NCI-H2029 treated with DMSO at 0.1 percent for 48 hours (cell line): ENCODE results near the gene CEACAM1.
"Not testable (repeated sequence)": the region's sequence is repeated elsewhere in the genome, so short reads cannot be mapped to it uniquely, and the experiment has no call there.

ENCODE experiments used
- DNase-seq: peaks from one replicate; lab custom pipeline; 2025; lab: John Stamatoyannopoulos, UW

CEACAM1 gene

DNA sequence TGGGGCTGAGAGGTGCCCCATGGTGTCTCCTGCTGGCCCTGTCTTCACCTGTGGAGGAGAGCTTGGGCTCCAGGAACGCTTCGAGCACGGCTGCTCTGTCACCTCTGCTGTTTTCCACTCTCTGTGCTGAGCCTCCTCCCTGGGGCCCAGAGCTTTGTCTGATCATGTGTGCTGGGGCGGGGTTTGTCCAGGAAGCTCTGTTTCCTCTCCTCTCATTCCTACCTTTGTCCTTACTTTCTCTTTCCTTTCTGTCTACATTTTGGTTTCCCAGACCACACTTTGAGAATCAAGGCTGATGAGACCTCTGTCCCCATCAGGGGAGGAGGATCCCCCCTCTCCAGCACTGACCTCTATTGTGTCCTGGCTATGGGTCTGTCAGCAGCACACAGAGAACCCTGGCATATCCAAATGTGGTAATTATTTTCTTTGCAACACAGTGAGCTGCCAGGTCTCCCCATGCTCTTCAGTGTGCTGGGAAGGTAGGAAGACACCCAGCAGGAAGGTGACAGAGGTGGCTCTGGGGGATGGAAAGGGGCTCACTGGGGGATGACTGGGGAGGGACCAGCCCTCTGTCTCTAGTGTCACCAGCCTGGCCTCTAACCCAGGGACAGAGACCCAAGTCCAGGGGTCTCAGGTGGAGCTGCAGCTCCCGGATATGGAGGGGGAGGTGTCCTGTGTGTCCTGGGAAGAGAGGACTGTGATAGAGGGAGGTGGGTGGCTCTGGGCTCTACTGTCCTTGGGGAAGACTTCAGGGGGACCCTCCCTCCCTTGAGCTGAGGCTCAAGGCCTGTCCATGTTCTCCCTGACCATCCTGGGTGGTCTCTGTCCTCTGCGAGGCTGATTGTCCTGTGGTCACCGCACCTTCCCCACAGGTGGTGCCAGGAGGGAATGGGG, at the start of gene CEACAM1:
Gene CEACAM1, minus strand, starts transcription at position 128 of the 894 bp plus-strand sequence. Its CDS starts 107 bp downstream, at position 21.
- DNase-seq: peak; percentile 28

DNA sequence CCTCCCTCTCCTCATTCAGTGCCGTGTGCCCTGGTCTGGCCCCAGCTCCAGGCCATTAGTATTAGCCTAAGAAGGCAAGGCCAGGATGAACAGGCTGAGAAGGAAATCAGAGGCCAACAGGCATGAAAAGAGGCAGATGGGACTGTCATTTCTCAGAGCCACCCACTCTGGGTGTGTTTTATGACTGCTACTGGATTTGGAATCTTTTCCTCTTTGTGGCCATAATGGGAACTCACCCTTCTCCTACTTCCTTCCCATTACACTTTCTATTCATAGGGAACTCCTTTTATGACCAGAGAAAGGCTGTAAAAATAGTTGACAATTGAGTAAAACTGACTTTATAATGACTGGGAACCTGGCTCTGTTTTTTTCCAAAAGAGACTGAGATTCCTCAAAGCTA, 48.7 kb upstream of the CEACAM1 start:
- no peak for DNase-seq

DNA sequence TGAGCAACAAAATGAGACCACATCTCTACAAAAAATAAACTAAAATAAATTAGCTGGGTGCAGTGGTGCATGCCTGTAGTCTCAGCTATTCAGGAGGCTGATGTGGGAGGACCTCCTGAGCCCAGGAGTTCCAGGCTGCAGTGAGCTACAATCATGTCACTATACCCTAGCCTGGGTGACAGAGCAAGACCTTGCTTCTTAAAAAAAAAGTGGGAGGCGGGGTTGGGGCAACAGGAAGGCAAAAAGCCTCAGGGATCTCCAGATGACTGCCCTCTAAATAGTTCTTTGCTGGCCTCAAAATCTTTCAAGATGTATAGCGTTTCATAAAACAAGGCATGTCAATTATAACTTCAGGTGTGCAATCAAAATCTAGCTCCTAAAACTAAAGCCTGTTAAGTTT, 48.0 kb upstream of the CEACAM1 start:
- no peak for DNase-seq

GRCh38 chr19:42573642-42574041, 45.4 kb upstream of the CEACAM1 start:
- DNase-seq: no peak

DNA sequence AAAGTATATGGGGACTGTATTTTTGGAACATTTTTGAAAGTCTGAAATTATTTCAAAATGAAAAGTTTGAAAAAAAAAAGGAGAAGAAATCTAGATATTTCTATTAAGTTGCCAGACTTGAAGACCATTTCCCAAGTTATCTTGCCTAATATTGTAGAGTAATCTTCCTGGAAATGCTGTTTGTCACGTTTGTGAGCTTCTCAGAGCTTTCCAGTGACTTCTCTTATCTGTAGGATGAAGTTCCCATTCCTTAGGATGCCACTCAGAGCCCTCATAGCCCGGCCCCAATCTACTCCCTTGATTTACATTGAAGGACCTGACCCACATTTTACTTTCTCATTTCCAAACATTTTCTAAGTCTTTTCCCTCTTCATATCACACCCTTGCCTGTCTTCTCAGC, 42.8 kb upstream of the CEACAM1 start:
- no peak for DNase-seq

DNA sequence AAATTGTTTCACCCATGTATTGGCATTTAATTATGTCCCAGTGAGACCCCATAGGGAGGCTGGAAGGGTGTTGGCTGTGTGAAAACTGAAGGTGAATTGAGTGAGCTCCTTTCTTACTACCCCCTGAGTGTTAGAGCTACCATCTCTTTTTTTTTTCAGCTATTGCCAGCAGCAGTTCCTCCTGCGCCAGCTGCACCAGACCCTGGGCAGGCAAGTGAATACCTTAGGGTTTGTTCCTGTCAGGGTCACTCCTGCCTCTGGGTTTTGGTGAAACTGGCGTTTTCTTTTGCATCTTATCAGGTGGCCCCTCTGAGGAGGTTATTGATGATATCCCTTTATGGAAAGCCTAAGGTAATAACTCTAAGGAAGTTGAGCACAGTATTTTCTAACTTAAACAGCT, 40.9 kb upstream of the CEACAM1 start:
- no peak for DNase-seq

DNA sequence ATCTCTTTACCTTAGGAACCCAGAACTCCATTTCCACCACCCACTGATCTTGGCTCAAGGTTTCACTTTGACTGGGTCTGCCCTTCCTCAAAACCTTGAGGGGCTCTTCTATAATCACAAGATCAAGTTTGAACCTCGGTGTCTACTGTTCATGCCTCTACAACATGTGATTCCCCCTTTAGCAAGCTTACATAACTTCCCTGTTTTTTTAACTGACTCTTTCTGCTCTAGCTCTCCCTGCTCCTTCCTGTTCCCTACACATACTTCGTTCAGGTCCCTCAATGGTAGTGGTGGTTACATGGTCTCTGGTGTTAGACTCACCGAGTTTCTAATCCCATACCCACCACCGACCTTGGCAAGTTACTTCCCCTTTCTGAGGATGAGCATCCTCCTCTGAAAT, 39.7 kb upstream of the CEACAM1 start:
- no peak for DNase-seq

- DNase-seq: no peak
These were observed 39.3 kb upstream of the CEACAM1 start for GRCh38 chr19:42567567-42567966.

- DNase-seq: peak; percentile 28
These were observed 35.3 kb upstream of the CEACAM1 start for GRCh38 chr19:42563352-42564210.

DNA sequence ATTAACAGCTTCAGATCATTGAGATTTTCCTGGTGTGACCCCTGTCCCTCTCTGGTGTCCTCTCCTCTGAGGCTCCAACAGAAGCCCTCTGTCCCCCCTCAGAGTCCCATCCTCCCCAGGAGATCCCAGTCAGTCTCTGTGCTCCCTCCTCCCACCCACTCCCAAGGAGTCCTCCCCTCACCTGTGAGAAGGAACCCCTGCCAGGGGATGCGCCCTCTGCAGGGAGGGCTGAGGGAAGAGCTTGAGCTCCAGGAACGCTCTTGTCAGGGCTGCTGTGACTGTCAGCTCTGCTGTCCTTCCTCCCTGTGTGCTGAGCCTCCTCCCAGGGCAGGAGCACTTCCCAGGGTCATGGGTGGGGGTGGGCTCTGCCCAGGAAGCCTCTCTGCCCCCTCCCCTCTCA, 33.2 kb upstream of the CEACAM1 start:
- DNase-seq: no peak

- no peak for DNase-seq
These were observed 32.5 kb upstream of the CEACAM1 start for GRCh38 chr19:42560731-42561130.

DNA sequence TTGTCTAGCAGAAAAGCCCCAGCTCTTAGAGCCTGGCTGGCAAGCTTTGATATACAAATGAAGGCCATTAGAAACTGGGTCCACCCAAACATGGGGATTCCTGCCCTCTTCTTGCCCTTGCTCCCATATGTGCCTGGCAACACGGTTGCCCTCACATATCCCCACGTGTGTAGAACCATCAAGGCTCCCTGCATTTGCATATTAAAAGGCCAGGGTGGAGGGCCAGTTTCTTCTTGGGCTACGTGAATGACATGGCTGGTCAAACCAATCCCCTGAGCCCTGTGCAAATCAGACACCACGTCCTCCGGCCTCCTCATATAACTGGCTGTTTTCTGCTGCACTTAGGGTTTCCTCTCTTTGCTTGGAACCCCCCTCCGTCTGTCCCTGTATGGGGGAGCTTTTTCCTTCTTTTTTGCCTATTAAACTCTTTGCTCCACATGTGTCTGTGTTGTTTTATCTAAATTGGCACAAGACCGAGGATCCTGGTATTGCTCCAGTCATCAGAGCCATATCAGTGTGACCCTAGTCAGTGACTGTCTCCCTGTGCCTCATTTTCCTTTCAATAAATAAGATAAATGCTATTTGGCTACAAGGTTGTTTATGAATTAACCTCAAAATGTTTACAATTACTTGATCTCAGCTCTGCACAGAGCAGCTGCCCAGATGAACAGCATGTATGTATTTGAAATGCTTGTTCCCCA, 30.3 kb upstream of the CEACAM1 start:
- no peak for DNase-seq

GRCh38 chr19:42557386-42557871, 29.1 kb upstream of the CEACAM1 start:
- DNase-seq: not testable (repeated sequence)

DNA sequence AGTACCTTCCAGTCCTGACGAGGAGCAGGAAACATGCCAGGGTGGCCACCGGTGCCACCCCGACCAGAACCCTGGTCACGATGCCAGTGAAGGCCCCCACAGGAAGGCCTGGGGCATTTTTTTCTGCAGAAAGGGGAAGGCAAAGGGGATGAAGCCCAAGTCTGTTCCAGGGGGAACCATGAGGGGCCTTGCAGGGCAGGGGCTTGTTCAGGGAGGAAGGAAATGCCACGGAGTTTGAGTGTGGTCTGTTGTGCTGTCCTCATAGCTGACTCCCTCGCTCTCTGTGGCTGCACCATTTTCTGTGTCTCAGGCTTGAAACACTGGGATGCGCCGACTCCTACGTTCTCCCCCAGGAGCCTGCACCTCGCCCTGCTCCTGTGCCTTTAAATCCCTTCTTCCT, 27.5 kb upstream of the CEACAM1 start:
- no peak for DNase-seq

- DNase-seq: no peak
These were observed 27.0 kb upstream of the CEACAM1 start for GRCh38 chr19:42555317-42555716.

GRCh38 chr19:42554046-42554575, 25.8 kb upstream of the CEACAM1 start:
- DNase-seq: no peak

- DNase-seq: no peak
These were observed 25.2 kb upstream of the CEACAM1 start for GRCh38 chr19:42553292-42554045.

- DNase-seq: no peak
These were observed 24.1 kb upstream of the CEACAM1 start for GRCh38 chr19:42552086-42553065.

- not testable (repeated sequence) for DNase-seq
These were observed 22.2 kb upstream of the CEACAM1 start for GRCh38 chr19:42550521-42550920.

DNA sequence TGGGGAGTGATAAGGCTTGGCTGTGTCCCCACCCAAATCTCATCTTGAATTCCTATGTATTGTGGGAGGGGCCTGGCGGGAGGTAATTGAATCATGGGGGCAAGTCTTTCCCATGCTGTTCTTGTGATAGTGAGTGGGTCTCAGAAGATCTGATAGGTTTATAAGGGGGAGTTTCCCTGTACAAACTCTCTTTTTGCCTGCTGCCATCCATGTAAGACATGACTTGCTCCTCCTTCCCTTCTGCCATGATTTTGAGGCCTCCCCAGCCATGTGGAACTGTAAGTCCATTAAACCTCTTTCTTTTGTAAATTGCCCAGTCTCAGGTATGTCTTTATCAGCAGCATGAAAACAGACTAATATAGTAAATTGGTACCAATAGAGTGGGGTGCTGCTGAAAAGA, 20.8 kb upstream of the CEACAM1 start:
- DNase-seq: not testable (repeated sequence)
